Activated CD4-positive, alpha-beta T cell treated with anti-CD3 and anti-CD28 coated beads, Interleukin-2, amount 10 ng/mL, durations not matched to agents 7 days and 5 days (primary cell): ENCODE data around the gene SERPINE1. TPM values are rescaled to one million over a fixed set of nuclear protein-coding genes. Genes with fewer than 3 reads are reported as not detected.
"Not testable (repeated sequence)": the region's sequence is repeated elsewhere in the genome, so short reads cannot be mapped to it uniquely, and the experiment has no call there.

Source experiments
- CTCF ChIA-PET: fragments of 350-600 bp; sonication (Branson Sonifier 250); formaldehyde crosslinking; loops from one replicate; lab custom pipeline; 2021; ENCODE audit warnings: antibody characterized with exemption; lab: Charles Lee
- POLR2A ChIA-PET: fragments of 350-600 bp; sonication (Branson Sonifier 250); formaldehyde crosslinking; loops from one replicate; lab custom pipeline; 2021; ENCODE audit warnings: antibody characterized with exemption; lab: Charles Lee
- DNase-seq: peaks from one replicate; pipeline ENCODE4 v3.0.0-alpha.2; 2020
- H3K27ac Mint-ChIP-seq: one replicate; pipeline ENCODE4 v1.8.0; 2021; ENCODE audit warnings: mild to moderate bottlenecking, moderate library complexity, mixed read lengths
- H3K27me3 Mint-ChIP-seq: one replicate; pipeline ENCODE4 v1.8.0; 2021; ENCODE audit warnings: mixed read lengths
- H3K36me3 Mint-ChIP-seq: one replicate; pipeline ENCODE4 v1.8.0; 2021; ENCODE audit warnings: low read depth, mixed read lengths
- H3K4me1 Mint-ChIP-seq: one replicate; pipeline ENCODE4 v1.8.0; 2021; ENCODE audit warnings: mixed read lengths
- H3K4me3 Mint-ChIP-seq: one replicate; pipeline ENCODE4 v1.8.0; 2021; ENCODE audit warnings: mild to moderate bottlenecking, moderate library complexity, mixed read lengths
- H3K9me3 Mint-ChIP-seq: one replicate; pipeline ENCODE4 v1.8.0; 2021; ENCODE audit warnings: mixed read lengths
- total RNA-seq, 2 experiments: library from RNA; stranded (reverse); gene quantifications; one replicate each; pipeline ENCODE4 v1.2.3, GENCODE V29; 2021

Gene SERPINE1
- total RNA-seq, 2 experiments from 2014 or later = 0.05 to 0.27 TPM

- CTCF ChIA-PET = interaction anchor here (0.6 kb wide), 1 partner anchor 12 kb away, joined by 3 read pairs; no protein-coding TSS in a partner anchor
- POLR2A ChIA-PET = no interaction called here
- Mint-ChIP-seq H3K27me3 (peaks cover 56% of the 10 kb centered on the region), H3K9me3 (peaks cover 3% of the 10 kb centered on the region), H3K36me3 (no peaks in the 10 kb centered on the region), H3K4me3 (no peak overlapping the region), H3K4me1 (peaks cover 37% of the 10 kb centered on the region), H3K27ac (no peak overlapping the region)
- no peak for DNase-seq
Measured at GRCh38 chr7:101129603-101130117, 2.8 kb downstream of the SERPINE1 start.

DNA sequence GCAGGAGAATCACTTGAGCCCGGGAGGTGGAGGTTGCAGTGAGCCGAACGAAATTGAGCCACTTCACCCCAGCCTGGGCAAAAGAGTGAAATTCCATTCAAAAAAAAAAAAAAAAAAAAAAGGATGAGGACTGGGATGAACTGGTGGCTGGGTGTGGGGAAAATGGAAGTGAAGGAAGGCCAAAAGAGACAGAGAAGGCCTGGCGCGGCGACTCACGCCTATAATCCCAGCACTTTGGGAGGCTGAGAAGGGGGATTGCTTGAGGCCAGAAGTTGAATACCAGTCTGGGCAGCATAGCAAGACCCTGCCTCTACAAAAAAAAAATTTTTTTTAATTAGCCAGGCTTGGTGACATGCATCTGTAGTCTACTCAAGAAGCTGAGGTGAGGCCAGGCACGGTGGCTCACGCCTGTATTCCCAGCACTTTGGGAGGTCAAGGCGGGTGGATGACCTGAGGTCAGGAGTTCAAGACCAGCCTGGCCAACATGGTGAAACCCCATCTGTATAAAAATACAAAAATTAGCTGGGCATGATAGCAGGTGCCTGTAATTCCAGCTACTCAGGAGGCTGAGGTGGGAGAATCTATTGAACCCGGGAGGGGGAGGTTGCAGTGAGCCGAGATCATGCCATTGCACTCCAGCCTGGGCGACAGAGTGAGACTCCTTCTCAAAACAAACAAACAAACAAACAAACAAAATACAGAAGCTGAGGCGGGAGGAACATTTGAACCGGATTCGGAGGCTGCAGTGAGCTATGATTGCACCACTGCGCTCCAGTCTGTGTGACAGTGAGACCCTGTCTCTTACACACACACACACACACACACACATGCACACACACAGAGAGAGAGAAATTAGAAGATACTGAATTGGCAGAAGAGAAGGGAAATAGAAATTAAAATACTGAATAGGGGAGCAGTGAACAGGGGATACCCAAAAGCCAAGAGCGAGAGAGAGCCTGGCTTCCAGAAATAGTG is 6.0 kb downstream of the SERPINE1 start:
- not testable (repeated sequence) for H3K27ac Mint-ChIP-seq, DNase-seq, H3K36me3 Mint-ChIP-seq, H3K4me3 Mint-ChIP-seq, H3K9me3 Mint-ChIP-seq
- POLR2A ChIA-PET = interaction anchor here (0.7 kb wide), 1 partner anchor 61 kb away, joined by 4 read pairs; no protein-coding TSS in a partner anchor
- peaks cover 16% of the 10 kb centered on the region for H3K4me1 Mint-ChIP-seq
- peaks cover 50% of the 10 kb centered on the region for H3K27me3 Mint-ChIP-seq
- CTCF ChIA-PET = interaction anchor here (1.1 to 1.4 kb wide), 3 partner anchors 10 to 13 kb away, joined by 3 to 5 read pairs (median 3); no protein-coding TSS in a partner anchor

DNA sequence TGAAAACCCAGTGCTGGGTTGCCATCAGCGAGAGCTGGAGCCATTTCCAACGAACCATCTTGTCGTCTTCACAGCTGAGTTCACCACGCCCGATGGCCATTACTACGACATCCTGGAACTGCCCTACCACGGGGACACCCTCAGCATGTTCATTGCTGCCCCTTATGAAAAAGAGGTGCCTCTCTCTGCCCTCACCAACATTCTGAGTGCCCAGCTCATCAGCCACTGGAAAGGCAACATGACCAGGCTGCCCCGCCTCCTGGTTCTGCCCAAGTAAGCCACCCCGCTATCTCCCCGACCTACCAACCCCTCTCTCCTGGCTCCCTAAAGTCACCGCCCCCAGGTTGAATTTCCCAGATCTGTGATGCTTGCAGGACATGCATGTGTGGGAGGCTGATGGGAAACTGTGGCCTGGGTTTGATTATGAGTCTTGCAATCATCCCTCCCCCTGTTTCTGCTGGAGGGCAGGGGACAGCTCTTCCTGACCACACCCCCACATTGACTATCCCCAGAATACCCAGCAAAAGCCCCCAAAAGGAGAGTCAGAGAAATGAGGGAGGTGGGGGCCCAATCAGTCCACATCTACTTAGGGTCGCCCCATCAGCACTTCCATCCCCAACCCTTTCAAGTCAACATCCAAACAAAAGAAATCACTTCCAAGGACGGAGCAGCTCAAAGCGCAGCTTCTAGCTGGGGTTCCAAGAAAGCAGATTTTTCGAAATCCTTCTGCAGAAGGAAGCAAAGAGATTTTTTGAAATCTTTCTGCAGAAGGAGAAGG is 6.9 kb downstream of the SERPINE1 start:
- ChIA-PET POLR2A (interaction anchor here (0.6 kb wide), 1 partner anchor 1260 kb away, joined by 4 read pairs; no protein-coding TSS in a partner anchor), CTCF (interaction anchor here (1.0 to 1.5 kb wide), 4 partner anchors 9 to 24 kb away, joined by 3 to 6 read pairs (median 4); no protein-coding TSS in a partner anchor)
- peaks cover 17% of the 10 kb centered on the region for H3K4me1 Mint-ChIP-seq
- DNase-seq = no peak
- no peak overlapping the region for H3K27ac Mint-ChIP-seq
- no peaks in the 10 kb centered on the region for H3K9me3 Mint-ChIP-seq
- no peaks in the 10 kb centered on the region for H3K36me3 Mint-ChIP-seq
- no peak overlapping the region for H3K4me3 Mint-ChIP-seq
- peaks cover 43% of the 10 kb centered on the region for H3K27me3 Mint-ChIP-seq

GRCh38 chr7:101134399-101134980 is 7.6 kb downstream of the SERPINE1 start:
- Mint-ChIP-seq H3K4me3 (no peak overlapping the region), H3K27ac (no peak overlapping the region), H3K27me3 (peaks cover 41% of the 10 kb centered on the region), H3K9me3 (no peaks in the 10 kb centered on the region), H3K4me1 (peaks cover 21% of the 10 kb centered on the region), H3K36me3 (no peaks in the 10 kb centered on the region)
- CTCF ChIA-PET = interaction anchor here (1.0 to 1.5 kb wide), 2 partner anchors 10 to 24 kb away, joined by 3 to 6 read pairs; no protein-coding TSS in a partner anchor
- POLR2A ChIA-PET = interaction anchor here (0.6 kb wide), 1 partner anchor 1260 kb away, joined by 4 read pairs; no protein-coding TSS in a partner anchor
- no peak for DNase-seq

GRCh38 chr7:101137651-101138212 is 10.8 kb downstream of the SERPINE1 start:
- peaks cover 33% of the 10 kb centered on the region for H3K27me3 Mint-ChIP-seq
- H3K36me3 Mint-ChIP-seq = no peaks in the 10 kb centered on the region
- no peak overlapping the region for H3K4me3 Mint-ChIP-seq
- H3K9me3 Mint-ChIP-seq = no peaks in the 10 kb centered on the region
- CTCF ChIA-PET = interaction anchor here (0.6 to 1.4 kb wide), 3 partner anchors 39 to 154 kb away, joined by 3 to 4 read pairs (median 3); partner anchors contain the start of gene CLDN15
- DNase-seq = no peak
- POLR2A ChIA-PET = no interaction called here
- peak overlapping the region; percentile 62 for H3K27ac Mint-ChIP-seq
- peaks cover 33% of the 10 kb centered on the region for H3K4me1 Mint-ChIP-seq

- peak overlapping the region; percentile 64 for H3K27ac Mint-ChIP-seq
- peaks cover 29% of the 10 kb centered on the region for H3K27me3 Mint-ChIP-seq
- DNase-seq = peak; percentile 81
- H3K4me3 Mint-ChIP-seq = peak overlapping the region; percentile 22
- CTCF ChIA-PET = interaction anchor here (0.6 to 1.4 kb wide), 6 partner anchors 9 to 153 kb away, joined by 3 to 4 read pairs (median 3); partner anchors contain the start of genes CLDN15, PLOD3 and ZNHIT1
- H3K4me1 Mint-ChIP-seq = peaks cover 35% of the 10 kb centered on the region
- H3K36me3 Mint-ChIP-seq = no peaks in the 10 kb centered on the region
- no peaks in the 10 kb centered on the region for H3K9me3 Mint-ChIP-seq
- POLR2A ChIA-PET = no interaction called here
Measured at GRCh38 chr7:101138213-101138870, 11.4 kb downstream of the SERPINE1 start.

GRCh38 chr7:101140339-101140699 is 13.4 kb downstream of the SERPINE1 start:
- Mint-ChIP-seq H3K4me1 (peaks cover 37% of the 10 kb centered on the region), H3K27me3 (peaks cover 25% of the 10 kb centered on the region), H3K36me3 (no peaks in the 10 kb centered on the region), H3K4me3 (no peak overlapping the region), H3K27ac (peak overlapping the region; percentile 15), H3K9me3 (no peaks in the 10 kb centered on the region)
- DNase-seq = no peak
- ChIA-PET POLR2A (no interaction called here), CTCF (interaction anchor here (0.6 to 3.1 kb wide), 6 partner anchors 17 to 246 kb away, joined by 3 to 16 read pairs (median 3); no protein-coding TSS in a partner anchor)

DNA sequence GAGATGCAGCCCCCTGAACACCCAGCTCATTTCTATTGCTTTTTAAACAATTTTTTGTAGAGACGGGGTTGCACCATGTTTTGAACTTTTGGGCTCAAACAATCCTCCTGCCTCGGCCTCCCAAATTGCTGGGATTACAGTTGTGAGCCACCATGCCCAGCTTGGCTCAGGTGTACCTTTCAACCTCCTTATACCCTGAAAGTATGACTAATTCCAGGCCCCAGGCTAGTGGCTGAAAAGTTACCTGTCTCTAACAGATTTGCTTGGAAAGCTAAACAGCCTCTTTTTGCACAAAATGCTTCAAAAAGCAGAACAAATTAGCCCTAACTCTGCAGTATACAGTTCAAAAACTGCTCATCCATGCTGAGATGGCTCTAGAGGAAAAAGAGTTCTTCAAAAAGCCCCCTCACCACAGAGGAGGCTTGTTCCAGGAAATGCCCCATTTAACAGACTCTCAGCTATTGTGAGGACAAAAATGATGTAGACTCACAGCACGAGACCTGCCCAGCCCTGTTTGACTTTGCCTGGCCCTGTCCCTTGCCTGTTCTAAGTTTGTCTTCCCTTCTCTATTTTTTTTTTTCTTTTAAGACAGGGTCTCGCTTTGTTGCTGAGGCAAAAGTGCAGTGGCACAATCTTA is 14.0 kb downstream of the SERPINE1 start:
- CTCF ChIA-PET = interaction anchor here (0.6 to 3.1 kb wide), 8 partner anchors 17 to 271 kb away, joined by 3 to 16 read pairs (median 3); no protein-coding TSS in a partner anchor
- H3K4me3 Mint-ChIP-seq = no peak overlapping the region

DNA sequence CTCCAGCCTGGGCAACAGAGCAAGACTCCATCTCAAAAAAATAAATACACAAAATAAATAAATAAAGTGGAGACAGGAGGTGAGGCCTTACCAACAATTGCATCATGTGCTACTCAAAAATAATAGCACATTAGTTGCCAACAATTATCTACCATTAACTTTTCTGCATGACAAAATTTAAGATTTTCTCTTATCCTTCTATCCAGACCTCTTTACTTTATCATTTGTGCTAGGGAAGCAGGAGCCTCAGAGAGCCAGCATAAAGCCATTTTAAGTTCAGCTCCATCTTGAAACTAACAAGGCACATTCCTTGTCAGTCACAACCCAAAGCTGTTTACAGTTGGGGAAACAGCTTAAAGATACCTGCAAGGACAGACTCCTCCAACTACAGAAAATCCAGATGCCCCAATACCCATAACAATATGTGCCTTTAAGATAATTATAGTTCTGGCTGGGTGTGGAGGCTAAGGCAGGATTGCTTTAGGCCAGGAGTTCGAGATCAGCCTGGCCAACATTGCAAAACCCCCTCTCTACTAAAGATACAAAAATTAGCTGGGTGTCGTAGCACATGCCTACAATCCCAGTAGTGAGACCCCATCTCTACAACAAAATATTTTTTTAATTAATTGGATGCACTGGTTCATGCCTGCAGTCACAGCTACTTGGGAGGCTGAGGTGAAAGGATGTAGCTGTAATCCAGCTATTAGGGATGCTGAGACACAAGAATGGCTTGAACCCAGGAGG is 25.2 kb downstream of the SERPINE1 start:
- no peak overlapping the region for H3K4me3 Mint-ChIP-seq
- DNase-seq = no peak
- CTCF ChIA-PET = interaction anchor here (1.2 to 3.1 kb wide), 3 partner anchors 8 to 75 kb away, joined by 5 to 20 read pairs (median 6); no protein-coding TSS in a partner anchor
- POLR2A ChIA-PET = interaction anchor here (0.6 kb wide), 1 partner anchor 56 kb away, joined by 3 read pairs; no protein-coding TSS in a partner anchor
- peaks cover 6% of the 10 kb centered on the region for H3K36me3 Mint-ChIP-seq
- peaks cover 33% of the 10 kb centered on the region for H3K27me3 Mint-ChIP-seq
- H3K27ac Mint-ChIP-seq = no peak overlapping the region
- no peaks in the 10 kb centered on the region for H3K9me3 Mint-ChIP-seq
- peaks cover 24% of the 10 kb centered on the region for H3K4me1 Mint-ChIP-seq

More for the DNA sequence above, 14.0 kb downstream of the SERPINE1 start:
- Mint-ChIP-seq H3K9me3 (no peaks in the 10 kb centered on the region), H3K4me1 (peaks cover 37% of the 10 kb centered on the region), H3K27ac (no peak overlapping the region), H3K27me3 (peaks cover 29% of the 10 kb centered on the region), H3K36me3 (no peaks in the 10 kb centered on the region)
- POLR2A ChIA-PET = no interaction called here
- DNase-seq = no peak
